ENCODE results near the gene CATSPER4. TPM values are rescaled to one million over a fixed set of nuclear protein-coding genes. Genes with fewer than 3 reads are reported as not detected.

Gene CATSPER4
- total RNA-seq, 1 experiment from 2014 or later: not detected

Other genes starting within 250 kb of the CATSPER4 start
- 8.5 and 13.0 TPM in 2 replicates for gene PAFAH2, start 192.5 kb upstream of the CATSPER4 start, total RNA-seq (2014; rRNA removed; shearing (Covaris generic))
- gene EXTL1, start 168.8 kb upstream of the CATSPER4 start, total RNA-seq (2014; rRNA removed; shearing (Covaris generic)): 0.17 TPM in 1 of 2 replicates, not detected in the other
- gene SLC30A2, start 144.5 kb upstream of the CATSPER4 start, total RNA-seq (2014; rRNA removed; shearing (Covaris generic)): not detected in 2 replicates
- not detected in 2 replicates for gene TRIM63, start 123.0 kb upstream of the CATSPER4 start, total RNA-seq (2014; rRNA removed; shearing (Covaris generic))
- 4.4 and 6.1 TPM in 2 replicates for gene PDIK1L, start 78.8 kb upstream of the CATSPER4 start, total RNA-seq (2014; rRNA removed; shearing (Covaris generic))
- 0.62 TPM in 1 of 2 replicates, not detected in the other for gene FAM110D, start 31.5 kb upstream of the CATSPER4 start, total RNA-seq (2014; rRNA removed; shearing (Covaris generic))
- not detected in 2 replicates for gene C1orf232, start 21.6 kb upstream of the CATSPER4 start, total RNA-seq (2014; rRNA removed; shearing (Covaris generic))
- 12.9 and 18.1 TPM in 2 replicates for gene ZNF593, start 20.7 kb upstream of the CATSPER4 start, total RNA-seq (2014; rRNA removed; shearing (Covaris generic))
- gene ZNF593OS, start 18.8 kb upstream of the CATSPER4 start, total RNA-seq (2014; rRNA removed; shearing (Covaris generic)): not detected in 2 replicates
- gene CNKSR1, start 13.1 kb upstream of the CATSPER4 start, total RNA-seq (2014; rRNA removed; shearing (Covaris generic)): not detected in 2 replicates
- 13.4 and 18.0 TPM in 2 replicates for gene CEP85, start 43.6 kb downstream of the CATSPER4 start, total RNA-seq (2014; rRNA removed; shearing (Covaris generic))
- gene SH3BGRL3, start 89.5 kb downstream of the CATSPER4 start, total RNA-seq (2014; rRNA removed; shearing (Covaris generic)): 71.8 and 77.5 TPM in 2 replicates
- 2.9 and 7.6 TPM in 2 replicates for gene UBXN11, start 116.0 kb downstream of the CATSPER4 start, total RNA-seq (2014; rRNA removed; shearing (Covaris generic))
- not detected in 2 replicates for gene CD52, start 127.4 kb downstream of the CATSPER4 start, total RNA-seq (2014; rRNA removed; shearing (Covaris generic))
- gene CRYBG2, start 163.5 kb downstream of the CATSPER4 start, total RNA-seq (2014; rRNA removed; shearing (Covaris generic)): 0.02 and 0.17 TPM in 2 replicates
- not detected in 2 replicates for gene ZNF683, start 182.1 kb downstream of the CATSPER4 start, total RNA-seq (2014; rRNA removed; shearing (Covaris generic))
- not detected in 2 replicates for gene LIN28A, start 220.2 kb downstream of the CATSPER4 start, total RNA-seq (2014; rRNA removed; shearing (Covaris generic))
- gene DHDDS, start 241.7 kb downstream of the CATSPER4 start, total RNA-seq (2014; rRNA removed; shearing (Covaris generic)): 36.1 and 61.3 TPM in 2 replicates